Measurements from ENCODE around the gene DNM1.
"Not testable (repeated sequence)": the region's sequence is repeated elsewhere in the genome, so short reads cannot be mapped to it uniquely, and the experiment has no call there.

Gene DNM1

GRCh38 chr9:128178806-128179431 lies 24.3 kb upstream of the DNM1 start:
- no peak for DNase-seq

DNA sequence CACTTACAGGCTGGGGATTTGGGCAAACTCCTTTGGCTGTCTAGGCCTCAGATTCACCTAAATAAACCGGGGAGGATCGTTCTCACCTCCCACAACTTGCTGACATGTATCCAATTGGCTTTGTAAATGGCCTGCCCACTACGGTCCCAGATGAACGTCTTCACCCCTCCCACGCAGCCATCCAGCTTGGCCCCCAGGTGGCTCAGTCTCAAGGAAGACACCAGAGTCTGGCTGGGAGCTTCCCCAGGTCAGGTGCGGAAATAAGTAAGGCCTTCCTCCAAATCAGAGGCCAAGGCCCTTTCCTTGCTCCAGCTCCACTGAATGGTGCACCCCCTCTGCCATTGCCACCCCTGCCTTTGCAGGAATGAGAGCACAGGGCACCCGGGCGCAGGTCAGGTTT lies 23.2 kb upstream of the DNM1 start:
- no peak for DNase-seq

DNA sequence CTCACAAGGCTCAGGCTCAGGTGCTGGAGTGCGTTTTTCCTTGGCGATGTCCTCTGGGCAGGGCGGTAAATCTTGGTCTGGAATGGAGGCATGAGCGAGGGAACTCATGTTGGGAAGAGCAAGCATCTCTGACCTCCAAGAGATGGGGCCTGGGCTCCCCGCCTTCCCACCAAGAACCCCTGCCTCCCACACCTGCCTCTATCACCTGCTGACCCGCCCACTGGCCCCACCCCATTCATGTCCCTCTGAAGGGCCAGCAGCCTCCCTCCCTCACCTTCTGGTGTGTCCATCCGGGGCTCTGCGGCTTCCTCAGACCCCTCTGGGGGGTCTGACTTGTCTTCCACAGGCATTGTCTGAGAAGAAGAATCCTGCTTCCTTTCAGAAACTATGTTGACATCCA lies 22.7 kb upstream of the DNM1 start:
- DNase-seq: no peak

DNA sequence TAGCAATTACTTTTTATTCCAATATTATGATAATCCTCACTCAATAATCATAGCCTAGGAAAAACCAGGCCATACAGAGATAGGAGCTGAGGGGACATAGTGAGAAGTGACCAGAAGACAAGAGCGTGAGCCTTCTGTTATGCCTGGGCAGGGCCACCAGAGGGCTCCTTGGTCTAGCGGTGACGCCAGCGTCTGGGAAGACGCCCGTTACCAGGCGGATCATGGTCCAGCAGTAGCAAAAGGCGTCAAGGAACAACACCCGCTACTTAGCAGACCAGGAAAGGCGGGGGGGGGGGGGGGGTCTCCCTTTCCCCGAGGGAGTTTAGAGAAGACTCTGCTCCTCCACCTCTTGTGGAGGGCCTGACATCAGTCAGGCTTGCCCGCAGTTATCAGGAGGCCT lies 21.7 kb upstream of the DNM1 start:
- not testable (repeated sequence) for DNase-seq

DNA sequence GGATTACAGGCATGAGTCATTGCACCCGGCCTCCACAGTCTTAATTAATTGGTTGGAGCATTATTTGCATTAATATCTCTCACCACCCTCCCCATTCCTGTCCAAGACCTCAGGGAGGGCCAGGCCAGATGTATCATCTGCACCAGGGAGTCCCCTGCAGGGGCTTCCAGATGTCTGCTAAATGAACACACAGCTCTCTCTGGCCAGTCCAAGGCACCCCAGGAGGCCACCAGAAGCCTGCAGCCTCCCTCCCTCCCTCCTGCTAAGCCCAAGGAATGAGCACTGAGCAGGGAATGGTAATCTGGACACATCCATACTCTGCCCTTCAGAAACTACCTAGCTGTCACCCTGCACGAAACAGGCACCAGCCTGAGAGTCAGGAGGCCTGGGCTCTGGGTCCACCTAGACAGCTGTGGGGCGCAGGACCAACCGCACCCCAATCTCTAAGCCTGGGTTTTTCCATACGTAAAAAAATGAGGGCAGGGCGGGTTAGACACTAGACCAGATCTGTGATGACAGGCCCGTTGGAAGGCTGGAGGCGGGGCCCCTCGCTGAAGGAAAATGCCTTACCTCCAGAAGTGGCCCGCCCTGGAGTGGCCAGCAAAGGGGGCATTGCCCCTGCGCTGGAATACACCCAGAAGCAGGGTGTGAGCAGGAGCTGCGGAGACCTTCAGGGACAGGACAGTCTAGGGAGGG lies 20.1 kb upstream of the DNM1 start:
- DNase-seq: no peak

DNA sequence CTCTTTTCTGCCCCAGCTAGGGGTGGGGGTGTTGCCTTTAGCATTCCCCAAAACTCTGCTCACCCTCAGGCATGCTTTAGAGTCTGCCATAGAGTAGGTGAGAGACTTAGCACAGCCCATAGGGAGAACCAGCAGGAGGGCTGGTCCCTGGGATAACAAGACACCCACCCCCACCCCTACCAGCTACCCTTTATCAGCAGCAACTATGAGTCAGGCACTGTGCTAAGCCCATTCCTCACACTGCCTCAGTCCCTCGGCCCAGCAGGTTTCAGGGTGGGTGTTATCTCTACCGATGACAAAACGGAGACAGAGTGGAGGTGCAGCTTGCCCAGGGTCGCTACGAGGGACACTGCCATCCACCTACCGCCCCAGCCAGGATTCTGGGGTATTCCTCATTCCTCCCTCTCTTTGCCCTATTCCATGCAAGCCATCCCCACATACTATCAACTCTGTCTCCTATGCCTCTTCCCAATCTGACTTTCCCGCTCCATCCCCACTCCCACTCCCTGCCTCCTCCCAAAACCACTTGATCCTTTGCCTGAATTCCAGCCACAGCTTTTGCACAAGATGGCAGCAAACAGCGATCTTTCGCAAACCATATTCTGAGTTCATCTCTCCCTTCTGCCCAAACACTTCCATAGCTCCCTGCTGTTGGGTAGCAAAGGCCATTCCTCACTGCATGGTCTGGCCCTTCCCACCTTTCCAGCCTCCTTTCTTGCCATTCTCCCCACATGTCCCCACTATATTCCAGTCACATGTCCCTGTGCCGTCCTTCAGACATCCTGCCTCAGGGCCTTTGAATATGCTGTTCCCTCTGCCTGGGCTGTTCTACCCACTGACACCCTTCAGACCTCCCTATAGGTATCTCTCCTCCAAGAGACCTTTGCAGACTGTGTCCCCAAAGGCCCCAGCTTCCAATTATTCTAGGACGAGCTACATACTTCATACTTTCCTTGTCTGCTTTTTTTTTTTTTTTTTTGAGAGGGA lies 16.9 kb upstream of the DNM1 start:
- DNase-seq: no peak

DNA sequence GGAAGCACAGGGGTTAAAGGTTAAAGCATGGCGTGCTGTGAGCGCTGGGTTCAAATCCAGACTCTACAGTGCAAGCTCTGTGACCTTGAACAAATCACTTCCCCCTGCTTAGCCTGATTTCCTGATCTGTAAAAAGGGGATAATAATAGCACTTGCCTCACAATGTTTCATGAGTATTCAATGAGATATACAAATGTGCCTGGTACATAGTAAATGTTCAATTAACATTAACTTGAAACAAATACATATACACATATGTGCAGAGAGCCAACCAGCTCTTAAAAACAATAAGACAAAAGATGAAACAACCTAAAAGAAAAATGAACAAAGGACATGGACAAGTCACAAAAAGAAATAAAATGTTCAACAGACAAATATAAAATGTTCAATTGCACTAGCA lies 15.8 kb upstream of the DNM1 start:
- DNase-seq: no peak

- no peak for DNase-seq
Observed at GRCh38 chr9:128188209-128188608, 15.0 kb upstream of the DNM1 start.

DNA sequence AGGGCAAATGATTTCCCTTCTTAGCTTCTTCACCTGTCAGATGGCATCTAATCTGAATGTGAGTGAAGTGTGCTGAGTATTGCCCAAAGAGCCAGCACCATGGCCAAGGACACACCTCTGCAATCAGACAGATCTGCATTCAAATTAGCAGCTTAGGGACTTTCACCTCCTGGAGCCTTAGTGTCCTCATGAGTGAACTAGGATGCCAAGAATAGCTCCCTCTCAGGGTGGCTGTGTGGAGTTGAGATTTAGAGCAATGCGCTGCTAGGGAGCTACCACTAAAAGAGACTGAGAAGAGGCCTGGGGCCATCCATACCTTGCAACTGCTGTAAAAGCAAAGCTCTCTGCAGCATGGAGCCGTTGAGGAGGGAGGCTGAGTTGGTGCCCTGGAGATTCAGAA lies 13.2 kb upstream of the DNM1 start:
- DNase-seq: no peak

DNA sequence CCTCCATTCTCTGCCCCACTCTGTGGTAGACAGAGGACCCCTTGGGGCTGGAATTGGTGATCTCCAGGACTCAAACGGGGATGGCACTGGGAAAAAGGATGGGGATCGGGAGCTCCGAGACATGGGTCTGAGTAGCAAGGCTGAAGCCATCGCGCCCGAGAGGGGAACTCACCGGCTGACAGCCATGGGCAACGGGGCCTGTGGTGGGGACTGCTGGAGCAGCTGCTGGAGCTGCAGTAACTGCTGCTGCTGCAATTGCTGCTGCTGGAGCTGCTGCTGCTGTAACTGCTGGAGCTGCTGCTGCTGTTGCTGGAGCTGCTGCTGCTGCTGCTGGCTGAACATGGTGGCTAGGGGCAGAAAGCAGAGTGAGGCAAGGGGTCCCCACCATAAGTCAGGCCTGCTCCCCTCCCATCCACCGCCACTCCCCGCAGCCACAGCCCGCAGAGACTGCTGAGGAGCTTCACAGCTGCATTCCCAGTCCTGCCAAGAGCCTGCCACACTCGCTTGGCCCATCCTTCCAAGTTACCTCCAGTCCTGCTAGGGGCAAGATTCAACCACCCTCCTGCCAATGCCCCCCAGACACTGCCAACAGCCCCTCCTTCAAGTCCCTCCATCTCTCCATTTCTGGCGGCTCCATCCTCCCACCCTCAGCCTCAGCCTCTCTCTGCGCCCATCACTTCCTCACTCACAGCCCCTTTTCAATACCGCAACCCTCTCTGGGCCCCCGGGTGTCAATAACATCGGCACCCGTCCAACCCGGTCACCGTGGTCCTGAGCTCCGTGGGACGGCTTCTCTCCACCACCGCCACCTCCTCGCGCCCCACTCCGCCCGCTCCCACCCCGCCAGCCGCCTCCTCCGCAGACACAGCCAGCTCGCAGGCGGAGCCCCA lies 12.4 kb upstream of the DNM1 start:
- no peak for DNase-seq

GRCh38 chr9:128191406-128192046 lies 11.7 kb upstream of the DNM1 start, which contains the start of gene CIZ1:
CIZ1 (minus strand) TSS chr9:128191572; CDS start chr9:128190857, 715 bp downstream.
- peak; percentile 43 to 61 for DNase-seq

DNA sequence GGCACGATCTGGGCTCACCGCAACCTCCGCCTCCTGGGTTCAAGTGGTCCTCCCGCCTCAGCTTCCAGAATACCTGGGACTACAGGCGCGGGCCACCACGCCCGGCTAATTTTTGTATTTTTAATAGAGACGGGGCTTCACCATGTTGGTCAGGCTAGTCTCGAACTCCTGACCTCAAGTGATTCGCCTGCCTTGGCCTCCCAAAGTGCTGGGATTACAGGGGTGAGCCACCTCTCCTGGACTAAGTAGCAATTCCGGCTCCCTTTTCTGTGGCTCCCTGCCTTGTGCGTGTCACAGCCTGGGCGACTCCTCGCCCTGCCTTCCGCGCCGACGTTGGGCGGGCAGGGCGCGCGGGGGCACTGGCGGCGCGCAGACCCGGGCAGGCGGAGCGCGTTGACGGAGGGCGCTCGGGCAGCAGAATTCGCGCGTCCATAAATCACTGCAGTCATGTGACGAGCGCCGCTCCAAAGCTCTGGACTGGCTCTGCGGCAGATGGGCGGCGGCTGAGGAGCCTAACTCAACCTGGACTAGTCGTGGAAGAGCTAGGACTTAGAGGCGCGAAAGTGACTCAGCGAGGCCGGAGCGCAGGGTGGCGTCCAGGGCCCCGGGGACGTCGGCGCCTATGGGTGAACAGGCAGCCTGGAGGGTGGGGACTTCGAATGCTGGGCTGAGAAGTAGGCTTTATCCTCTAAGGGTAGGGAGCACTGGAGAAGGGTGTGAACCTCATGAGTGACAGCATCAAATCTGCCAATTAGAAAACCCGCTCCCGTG lies 10.4 kb upstream of the DNM1 start:
- peak; percentile 95 to 97 for DNase-seq

GRCh38 chr9:128193469-128194096 lies 9.6 kb upstream of the DNM1 start:
- DNase-seq: no peak

GRCh38 chr9:128201441-128202369 lies 1.5 kb upstream of the DNM1 start:
- no peak for DNase-seq

DNA sequence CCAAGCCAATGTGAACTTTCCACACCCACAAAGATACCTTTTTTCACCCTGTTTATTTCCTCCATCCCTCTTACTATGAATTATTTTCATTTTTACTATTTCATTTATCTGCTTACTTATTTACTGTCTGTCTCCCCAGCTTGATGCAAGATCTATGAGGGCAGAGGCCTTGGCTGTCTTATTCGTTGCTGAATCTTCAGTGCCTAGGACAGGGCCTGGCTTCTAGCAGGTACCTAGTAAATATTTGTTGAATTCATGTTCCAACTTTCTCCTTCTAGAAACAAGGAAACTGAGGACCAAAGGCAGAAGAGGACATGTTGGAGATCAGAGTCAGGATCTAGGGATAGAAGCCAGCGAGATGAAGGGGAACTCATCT lies 543 bp upstream of the DNM1 start:
- no peak for DNase-seq

- DNase-seq: no peak
Observed at GRCh38 chr9:128203707-128204551, 750 bp downstream of the DNM1 start.

DNA sequence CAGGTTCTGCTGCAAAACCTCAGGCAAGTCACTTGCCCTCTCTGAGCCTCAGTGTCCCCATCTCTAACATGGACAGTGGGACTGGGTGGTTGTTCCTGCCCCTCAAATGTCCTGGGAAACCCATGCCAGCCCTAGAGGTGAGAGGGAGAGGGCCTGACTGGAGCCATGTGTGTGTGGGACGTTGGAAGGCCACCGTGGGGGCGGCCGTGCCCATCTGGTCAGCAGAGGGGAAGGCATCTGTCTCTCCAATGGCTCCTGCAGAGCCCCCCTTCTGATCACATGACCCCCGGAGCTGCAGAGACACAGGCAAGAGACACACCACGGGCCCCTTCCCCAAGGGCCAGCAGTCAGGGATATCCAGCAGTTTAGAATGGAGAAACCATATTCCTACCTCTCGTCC lies 1.7 kb downstream of the DNM1 start:
- DNase-seq: no peak

- DNase-seq: no peak
Observed at GRCh38 chr9:128205296-128205944, 2.2 kb downstream of the DNM1 start.
